NCI-H82 treated with DMSO at 0.1 percent for 48 hours (cell line): ENCODE data around the gene ITPRIPL2.

Source experiments
- DNase-seq: peaks from one replicate; lab custom pipeline; 2025; ENCODE audit not compliant: unreplicated experiment; lab: John Stamatoyannopoulos, UW

The ITPRIPL2 gene

GRCh38 chr16:19093631-19094541 lies 19.9 kb upstream of the ITPRIPL2 start:
- no peak for DNase-seq

GRCh38 chr16:19094542-19095365 lies 19.0 kb upstream of the ITPRIPL2 start:
- no peak for DNase-seq

GRCh38 chr16:19095654-19096053 lies 18.1 kb upstream of the ITPRIPL2 start:
- no peak for DNase-seq

- DNase-seq = no peak
These were observed 15.6 kb upstream of the ITPRIPL2 start for GRCh38 chr16:19098173-19098572.

- DNase-seq = no peak
These were observed 11.4 kb upstream of the ITPRIPL2 start for GRCh38 chr16:19102187-19102872.

- DNase-seq = no peak
These were observed 9.2 kb upstream of the ITPRIPL2 start for GRCh38 chr16:19104607-19105006.

GRCh38 chr16:19105131-19105530 lies 8.6 kb upstream of the ITPRIPL2 start:
- DNase-seq = no peak

- DNase-seq = no peak
These were observed 7.7 kb upstream of the ITPRIPL2 start for GRCh38 chr16:19105891-19106624.

- no peak for DNase-seq
These were observed 7.1 kb upstream of the ITPRIPL2 start for GRCh38 chr16:19106625-19107020.

- no peak for DNase-seq
These were observed 5.1 kb upstream of the ITPRIPL2 start for GRCh38 chr16:19108409-19109287.

- DNase-seq = no peak
These were observed 4.5 kb upstream of the ITPRIPL2 start for GRCh38 chr16:19109288-19109664.

GRCh38 chr16:19110537-19111360 lies 3.0 kb upstream of the ITPRIPL2 start:
- no peak for DNase-seq

- DNase-seq = no peak
These were observed 1.7 kb upstream of the ITPRIPL2 start for GRCh38 chr16:19112099-19112407.

GRCh38 chr16:19114359-19115147 lies 789 bp downstream of the ITPRIPL2 start:
- DNase-seq = no peak

- no peak for DNase-seq
These were observed 1.6 kb downstream of the ITPRIPL2 start for GRCh38 chr16:19115148-19116021.

GRCh38 chr16:19116711-19117449 lies 3.1 kb downstream of the ITPRIPL2 start:
- DNase-seq = no peak
